A673 (cell line): ENCODE data around the gene GAS7.

Experiments
- CTCF ChIP-seq: fragments of 300-800, 200-600 bp; sonication (generic); conservative IDR thresholded peaks from 2 replicates; pipeline ENCODE4 v1.5.1; 2017; ENCODE audit warnings: low read depth, mild to moderate bottlenecking, antibody characterized with exemption, low read length, moderate library complexity, mixed read lengths
- EZH2 ChIP-seq: fragments of 200-600 bp; sonication (generic); IDR thresholded peaks from 2 replicates; pipeline ENCODE4 v1.6.1; 2017; ENCODE audit warnings: borderline replicate concordance, low read depth, mild to moderate bottlenecking, mixed read lengths, antibody characterized with exemption, low read length; ENCODE audit not compliant: poor library complexity, severe bottlenecking

- TF ChIP-seq CTCF (no peak), EZH2 (no peak)
Observed at GRCh38 chr17:10096596-10096995, 101.8 kb downstream of the GAS7 start.
